GM19193 (cell line): ENCODE data around the gene BDH1.

Experiments used
- POLR2A ChIP-seq: IDR thresholded peaks from 4 replicates; pipeline ENCODE4 v1.6.1; 2011; ENCODE audit not compliant: insufficient read depth, insufficient read length; ENCODE audit errors: extremely low read depth

The BDH1 gene

DNA sequence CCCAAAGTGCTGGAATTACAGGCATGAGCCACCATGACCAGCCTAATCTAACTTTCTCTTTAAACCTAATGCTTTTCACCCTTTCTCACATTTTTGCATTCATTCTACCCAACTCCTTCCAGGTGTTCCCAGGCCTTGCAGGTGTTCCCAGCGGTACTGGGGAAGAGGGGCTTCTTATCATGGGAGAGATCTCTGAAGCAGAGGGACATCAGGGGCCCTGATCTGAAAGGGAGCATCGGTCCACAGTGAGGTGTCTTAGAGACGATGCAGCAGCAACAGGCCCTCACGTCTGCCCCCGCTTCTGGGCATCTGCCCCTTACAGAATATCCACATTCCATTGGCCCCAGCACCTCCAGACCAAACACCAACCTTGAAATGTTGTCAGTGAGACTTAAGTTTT lies 29.0 kb upstream of the BDH1 start:
- no peak for TF ChIP-seq POLR2A

DNA sequence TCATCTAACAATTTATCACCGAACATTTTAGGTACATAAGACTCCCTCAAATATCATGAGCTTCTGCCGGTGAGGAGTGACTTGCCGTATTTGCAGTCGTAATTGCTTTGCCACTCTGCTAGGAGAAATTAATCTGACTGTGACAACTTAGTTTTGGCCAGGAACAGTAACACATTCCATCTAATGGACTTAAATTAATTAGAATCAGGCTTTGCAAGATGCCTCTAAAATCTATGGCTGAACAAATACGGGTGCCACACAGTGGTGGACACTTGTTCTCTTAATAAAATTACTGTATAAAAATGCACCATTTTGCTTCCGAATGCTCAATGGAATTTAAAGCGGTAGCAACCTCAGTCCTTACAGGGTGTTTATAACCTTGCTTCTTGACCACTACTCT lies 27.6 kb upstream of the BDH1 start:
- no peak for TF ChIP-seq POLR2A

DNA sequence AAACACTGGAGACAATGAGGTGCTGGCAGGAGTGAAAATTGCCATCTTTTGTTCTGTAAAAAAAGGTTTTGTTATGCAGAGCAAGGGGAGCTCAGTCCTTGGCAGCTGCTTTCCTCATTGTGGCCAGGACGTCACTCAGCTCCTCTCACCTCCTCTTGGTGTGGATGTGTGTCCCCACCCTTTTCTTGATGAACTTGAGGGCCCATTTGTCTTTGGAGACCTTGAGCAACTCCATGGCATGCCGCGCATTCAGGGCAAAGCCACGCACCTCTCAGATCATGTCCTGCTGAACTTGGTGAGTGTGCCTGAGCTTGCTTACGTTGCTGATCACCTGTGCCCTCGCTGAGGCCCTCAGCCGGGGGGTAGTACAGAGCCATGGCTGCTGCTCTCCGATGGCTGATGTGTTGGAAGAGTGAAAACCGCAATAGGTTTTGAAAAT lies 24.5 kb upstream of the BDH1 start:
- no peak for TF ChIP-seq POLR2A

DNA sequence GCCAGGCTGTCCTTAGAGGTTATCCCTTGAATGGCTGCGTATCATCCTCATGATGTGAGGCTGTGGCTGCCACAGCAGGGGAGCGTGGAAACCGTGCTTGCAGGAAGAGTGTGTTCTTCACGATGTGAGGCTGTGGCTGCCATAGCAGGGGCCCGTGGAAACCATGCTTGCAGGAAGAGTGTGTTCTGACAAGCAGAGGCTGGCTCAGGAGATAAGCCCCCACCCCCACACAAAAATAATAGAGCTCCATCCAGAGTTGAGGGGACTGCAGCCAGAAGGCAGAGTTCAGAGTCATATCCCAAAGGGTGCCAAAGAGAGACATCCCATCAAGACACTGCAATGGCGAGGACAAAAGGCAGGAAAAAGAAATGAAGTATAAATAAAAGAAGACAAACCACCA lies 22.6 kb upstream of the BDH1 start:
- TF ChIP-seq POLR2A = no peak

DNA sequence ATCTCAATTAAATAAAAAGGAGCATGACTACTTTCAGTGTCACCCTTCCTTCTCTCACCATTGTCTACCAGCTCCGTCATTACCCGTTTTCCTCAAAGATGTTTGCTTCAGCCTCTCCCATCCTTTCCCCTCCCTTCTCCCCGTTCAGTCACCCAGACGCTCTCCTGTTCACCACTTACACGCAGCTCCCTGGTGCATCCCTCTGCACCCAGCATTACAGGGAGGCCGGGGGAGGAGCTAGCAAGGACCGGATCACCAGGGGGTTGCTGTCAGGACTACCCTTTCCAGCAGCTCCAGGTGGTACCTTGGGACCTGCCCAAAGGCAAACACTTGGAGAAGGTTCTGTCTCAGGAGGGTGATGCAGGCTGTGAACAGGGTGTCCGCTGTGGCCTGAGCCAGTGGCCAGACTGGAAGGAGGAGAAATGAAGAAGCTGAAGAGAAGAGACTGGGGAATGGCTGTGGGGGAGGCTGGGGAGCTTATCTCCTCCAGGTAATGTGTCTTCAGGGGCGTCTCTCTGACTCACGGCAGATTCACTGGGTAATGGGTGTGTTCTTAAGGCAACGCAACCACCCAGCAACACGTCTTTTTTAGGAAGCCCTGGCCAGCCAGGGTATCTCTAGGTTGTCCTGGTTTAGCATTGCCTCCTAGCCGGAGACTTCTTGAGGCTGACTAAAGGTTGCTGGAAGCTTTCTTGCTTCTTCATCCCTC lies 21.8 kb upstream of the BDH1 start:
- no peak for TF ChIP-seq POLR2A

DNA sequence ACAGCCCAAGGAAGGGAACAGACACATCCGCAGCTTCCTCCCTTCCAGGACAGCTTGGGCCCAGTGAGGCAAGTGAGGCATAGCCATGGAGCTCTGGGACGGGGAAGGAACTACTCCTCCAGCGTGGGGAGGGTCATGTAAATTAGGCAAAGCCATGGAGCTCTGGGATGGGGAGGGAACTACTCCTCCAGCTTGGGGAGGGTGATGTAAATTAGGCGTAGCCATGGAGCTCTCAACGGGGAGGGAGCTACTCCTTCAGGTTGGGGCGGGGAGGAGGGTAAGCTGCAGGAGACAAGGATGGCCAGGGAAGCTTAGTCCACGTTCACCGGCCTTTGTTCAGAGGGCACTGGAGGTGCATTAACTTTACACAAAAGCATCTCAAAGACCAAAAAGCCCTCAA lies 21.1 kb upstream of the BDH1 start:
- no peak for TF ChIP-seq POLR2A

DNA sequence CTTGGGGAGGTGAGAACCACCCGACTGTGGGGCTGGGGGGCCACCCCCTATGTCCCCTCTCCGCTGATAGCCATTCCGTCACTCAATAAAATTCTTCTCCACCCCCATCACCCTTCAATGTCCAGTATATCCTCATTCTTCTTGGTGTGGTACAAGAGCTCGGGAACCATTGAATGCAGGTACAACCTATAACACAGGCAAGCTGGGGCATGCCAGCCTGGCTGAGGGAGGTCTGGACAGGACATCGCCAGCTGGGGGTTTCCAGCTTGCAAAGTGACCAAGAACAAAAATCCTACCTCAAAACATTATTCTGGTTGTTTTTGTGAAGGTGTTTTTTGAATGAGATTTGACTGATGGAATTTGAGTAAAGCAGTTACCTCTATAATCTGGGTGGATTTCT lies 19.6 kb upstream of the BDH1 start:
- TF ChIP-seq POLR2A = no peak

DNA sequence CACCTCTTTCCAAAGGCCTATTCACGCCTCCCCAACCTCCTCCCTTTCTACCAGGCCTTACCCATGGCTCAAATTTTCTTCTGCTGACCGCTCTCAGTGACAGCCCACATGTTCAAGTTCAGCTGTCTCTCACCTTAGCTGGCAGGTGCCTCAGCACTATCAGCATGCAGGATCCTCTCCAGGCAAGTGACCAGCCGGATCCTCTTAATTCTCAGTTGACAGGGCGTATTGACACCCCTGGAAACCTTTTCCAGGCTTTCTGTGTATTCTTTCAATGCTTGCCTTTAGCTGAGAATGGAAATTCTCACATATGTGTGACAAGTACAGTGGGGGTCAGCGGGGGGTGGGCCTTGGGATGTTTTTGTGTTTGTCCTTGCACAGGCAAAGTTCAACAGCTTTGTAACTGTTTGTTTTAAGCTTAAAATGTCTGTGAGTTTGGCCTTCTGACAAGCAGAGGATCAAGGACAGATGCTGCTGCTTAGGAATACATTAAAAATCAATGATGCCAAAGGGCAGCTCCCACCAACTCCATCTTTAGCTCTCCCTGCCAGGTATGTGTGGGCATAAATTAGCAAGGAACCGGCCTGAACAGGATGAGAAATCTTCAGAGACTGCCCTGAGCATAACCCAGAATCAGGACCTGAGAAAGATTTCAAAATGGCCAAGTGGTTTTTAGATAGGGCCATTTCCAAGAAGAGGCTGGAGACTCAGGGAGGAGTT lies 17.4 kb upstream of the BDH1 start:
- no peak for TF ChIP-seq POLR2A

DNA sequence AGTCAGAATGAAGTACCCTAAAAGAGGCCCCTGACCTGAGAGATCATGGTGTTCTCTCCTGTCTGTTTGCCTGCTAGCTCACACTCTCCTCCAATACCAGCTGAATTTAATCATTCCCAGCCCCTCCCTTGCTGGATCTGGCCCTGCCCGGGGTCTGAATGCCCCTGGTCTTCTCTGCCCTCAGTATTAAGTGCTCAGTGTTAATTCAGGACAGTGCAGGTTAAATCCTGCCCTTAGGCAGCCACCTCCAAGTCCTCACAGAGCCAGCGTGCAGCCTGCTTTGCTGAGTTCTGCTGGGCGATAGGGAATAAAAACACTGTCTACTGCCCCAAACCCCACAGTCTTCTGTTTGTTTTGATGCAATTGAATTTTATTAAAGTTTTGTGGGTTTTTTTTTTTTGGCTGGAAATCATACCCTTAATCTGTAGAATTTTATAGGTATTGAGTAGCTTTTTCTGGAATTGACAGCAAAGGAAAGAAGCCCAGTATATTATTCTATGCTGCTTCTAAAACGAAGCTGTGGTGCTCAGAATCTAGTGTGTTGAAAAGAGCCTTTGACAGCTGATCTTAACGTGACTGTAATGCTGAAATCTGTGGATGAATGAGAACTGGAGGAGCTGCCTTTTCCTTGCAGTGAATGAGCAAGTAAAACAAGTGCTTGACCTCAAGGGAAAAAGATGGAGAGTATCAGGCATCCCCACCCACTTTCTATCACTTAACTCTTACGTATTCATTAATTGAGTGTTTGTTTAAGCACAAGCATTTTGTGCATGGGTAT lies 12.3 kb upstream of the BDH1 start:
- no peak for TF ChIP-seq POLR2A

DNA sequence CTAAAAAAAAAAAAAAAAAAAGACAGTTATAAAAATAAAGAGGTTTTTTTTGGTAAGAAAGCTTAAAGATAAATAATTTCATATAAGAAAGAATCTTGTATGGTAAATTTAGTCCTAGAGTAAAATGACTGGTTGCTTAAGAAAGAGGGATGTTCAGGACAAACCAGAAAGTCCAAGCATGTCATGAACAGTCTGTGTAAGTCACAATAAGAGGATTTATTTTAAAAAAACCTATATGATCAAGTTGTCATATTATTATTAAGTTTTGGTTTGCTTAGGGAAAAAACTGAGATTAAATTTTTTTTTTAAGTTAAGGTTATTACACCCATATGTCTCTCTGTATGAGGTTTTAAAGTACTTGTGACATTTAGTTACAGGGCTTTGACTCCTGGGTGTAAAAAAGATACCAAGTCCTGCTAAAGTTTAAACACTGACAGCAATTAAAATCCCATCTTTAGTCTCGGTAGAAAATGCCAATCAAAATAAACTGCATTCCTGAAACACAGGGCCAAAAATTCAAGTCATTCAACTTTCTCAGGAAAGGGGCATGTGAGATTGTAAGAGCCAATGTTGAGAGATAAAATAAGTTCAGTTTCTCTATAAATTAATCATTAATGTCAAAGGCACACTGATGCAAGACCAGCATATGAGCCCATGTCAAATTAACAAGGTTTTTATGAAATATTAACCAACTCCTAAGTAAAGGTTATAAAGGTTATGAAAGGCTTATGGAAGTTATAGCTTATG lies 8.5 kb upstream of the BDH1 start:
- TF ChIP-seq POLR2A = no peak

DNA sequence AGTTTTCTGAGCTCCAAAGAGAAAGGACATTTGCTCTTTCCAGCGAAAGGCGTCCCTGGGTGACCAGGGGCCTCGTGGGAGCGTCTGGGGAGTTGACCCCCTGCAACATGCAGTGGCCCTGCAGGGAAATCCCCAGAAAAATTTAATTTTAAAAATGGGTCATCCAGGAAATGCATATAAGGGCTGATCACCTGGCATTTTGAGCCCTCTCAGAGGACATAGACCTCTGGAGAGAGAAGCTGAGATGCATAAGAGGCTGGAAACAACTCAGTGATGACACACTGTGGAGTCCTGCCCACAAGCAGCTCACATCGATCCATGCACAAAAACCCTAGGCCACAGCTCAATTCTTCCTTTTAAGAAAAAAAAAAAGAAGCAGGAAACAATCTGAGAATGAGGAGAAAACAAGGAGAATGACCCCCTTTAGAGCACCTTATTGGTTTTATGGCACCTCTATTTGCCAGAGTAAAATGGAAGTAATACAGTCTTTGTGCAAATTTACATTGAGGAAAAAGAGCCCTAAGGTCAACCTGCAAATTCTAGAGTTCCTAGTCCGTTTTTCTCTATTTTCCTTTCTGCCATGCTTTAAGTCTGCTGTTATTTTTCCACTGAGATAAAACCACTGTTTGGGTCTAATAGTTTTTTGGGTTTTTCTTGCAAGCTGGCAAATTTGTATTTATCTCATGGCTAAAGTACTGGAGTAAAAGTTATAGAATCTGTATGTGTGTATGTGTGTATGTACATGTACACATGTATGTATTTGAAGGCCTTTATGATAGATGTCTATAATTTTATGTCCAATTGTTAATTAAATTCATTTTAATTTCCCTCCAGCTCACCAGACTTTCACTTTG lies 6.9 kb upstream of the BDH1 start:
- no peak for TF ChIP-seq POLR2A

DNA sequence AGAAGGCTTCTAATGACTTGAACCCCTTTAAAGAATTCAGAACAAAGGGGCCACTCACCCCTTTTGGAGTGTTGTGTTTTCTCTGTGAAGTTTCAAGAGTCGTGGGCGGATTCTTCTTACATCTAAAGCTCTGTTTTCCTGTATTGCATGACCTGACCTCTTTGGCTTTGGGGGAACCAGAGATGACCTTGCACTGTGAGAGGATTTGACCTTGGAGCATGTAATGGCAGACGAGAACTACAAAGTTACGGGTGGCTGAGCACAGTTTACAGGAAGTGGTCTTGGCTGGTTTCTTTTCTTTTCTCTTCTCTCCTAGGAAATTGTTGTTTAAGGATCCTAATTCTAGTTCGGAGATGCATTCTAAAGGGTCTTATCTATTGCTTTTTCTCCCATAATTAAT lies 6.2 kb upstream of the BDH1 start:
- TF ChIP-seq POLR2A = no peak

DNA sequence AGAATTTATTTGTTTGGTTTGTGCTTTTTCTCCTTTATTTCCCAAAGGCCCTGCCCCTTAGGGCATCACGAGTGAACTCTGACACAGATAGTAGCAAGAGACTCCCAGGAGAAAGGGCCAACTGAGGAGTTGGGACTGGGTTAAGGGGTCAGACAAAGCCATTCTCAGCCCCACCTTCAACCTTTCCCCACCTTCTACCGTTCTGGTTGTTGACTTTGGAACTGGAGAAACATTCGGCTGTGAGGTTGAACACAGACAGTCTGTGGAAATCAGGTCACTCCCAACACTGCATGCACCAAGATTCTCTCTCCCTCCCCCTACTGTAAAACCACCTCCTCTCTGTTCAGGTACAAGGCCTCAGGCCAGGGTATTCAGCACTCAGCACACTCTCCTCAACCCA lies 3.9 kb upstream of the BDH1 start:
- no peak for TF ChIP-seq POLR2A

DNA sequence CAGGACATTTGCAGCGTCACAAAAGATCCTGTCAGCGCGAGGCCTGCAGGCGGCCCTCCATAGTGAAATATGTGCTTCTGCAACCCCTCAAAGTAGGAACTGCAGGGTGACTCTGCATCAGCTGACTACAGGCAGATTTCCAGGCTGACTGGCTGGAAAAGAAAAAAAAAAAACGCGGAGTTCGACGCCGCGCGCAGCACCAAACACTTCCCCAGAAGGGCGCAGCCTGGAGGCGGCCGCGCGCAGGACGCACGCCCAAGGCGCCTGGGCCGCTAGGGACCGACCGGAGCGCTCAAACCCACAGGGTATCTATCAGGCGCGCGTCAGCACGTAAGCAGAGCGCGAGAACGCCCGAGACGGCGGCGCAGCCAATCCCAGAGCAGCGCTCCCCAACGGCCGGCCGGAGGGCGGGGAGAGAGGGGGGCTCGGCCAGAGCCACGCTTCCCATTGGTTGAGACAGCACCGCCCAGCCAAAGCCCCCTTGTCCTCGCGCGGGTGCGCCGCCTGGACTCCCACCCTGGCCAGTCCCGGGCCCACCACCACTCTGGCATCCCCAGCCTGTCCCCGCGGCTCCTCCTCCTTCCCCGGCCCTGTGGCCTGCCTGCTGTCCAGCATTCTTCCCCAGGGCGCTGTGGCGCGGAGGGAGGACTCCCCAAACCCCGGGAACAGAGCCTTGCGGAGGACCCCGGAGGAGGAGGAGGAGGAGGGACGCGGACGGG lies 1.0 kb downstream of the BDH1 start:
- TF ChIP-seq POLR2A = peak; percentile 79

DNA sequence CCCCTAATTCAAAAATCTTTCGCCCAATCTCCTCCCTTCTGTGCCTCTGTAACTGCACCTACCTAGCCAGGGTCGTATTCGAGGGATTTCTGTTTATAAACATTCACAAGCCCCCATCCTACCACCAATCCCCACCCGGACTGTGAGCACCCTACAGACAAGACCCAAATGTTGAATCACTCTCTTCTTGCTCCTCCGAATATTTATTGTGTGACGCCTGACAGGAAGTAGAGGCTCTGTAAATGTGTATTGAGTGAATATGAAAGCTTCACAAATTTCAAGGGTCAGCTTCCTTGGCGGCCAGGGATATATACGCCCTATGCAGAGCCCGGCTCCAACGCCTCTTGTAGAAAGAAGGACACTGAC lies 1.6 kb downstream of the BDH1 start:
- no peak for TF ChIP-seq POLR2A
